Measurements from ENCODE around the gene CSMD2. TPM values are rescaled to one million over a fixed set of nuclear protein-coding genes. Genes with fewer than 3 reads are reported as not detected.
A peak's percentile ranks its signal among the peaks of the same experiment; 100 is the strongest.

The CSMD2 gene
- total RNA-seq (under 1 TPM; under 0.01 to 0.83 (median 0.22) TPM), polyA plus RNA-seq (under 1 TPM; under 0.01 to 0.25 (median under 0.01) TPM)

DNA sequence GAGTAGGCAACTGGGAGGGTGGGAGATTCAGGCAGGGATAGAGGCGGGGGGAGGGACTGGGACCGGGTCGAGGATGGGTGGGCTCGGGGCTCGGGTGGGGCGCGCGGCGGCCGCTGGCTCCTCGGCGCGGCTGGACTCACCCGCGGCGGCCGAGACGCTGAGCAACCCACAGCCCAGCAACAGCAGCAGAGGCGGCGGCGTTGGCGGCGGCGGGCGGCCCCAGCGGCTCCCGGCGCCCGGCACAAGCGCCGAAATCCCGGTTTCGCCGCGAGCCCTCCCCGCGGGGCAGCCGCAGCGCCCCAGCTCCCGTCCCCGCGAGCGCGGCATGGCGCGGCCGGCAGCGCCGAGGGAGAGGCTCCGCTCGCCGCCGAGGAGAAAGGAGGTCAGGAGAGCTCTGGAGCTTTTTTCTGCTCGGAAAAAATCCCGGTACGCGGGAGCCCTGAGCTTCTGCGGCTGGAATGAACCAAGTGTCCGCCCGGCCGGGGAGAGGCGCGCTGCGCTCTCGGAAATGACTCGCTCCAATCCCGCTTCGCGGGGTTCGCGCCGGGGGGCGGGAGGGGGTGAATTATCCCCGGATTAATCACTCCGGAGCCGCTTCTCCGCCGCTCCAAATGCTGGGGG lies at the start of gene CSMD2:
Gene CSMD2 (minus strand): TSS at position 460 of the 621 bp plus-strand sequence. CDS start 133 bp downstream, at position 327.
- Histone ChIP-seq H3K27ac (peak within 1 kb of the TSS in 1 of 4 donors; percentile 10), H3K4me1 (peaks cover 0 to 46% (median 44%) of the 10 kb centered on the region in 4 donors), H3K36me3 (no peaks in the 10 kb centered on the region), H3K4me3 (peak within 1 kb of the TSS; percentile 12 to 50 (median 44)), H3K27me3 (peaks cover 24 to 86% (median 68%) of the 10 kb centered on the region in 3 donors), H3K9me3 (no peaks in the 10 kb centered on the region)
- WGBS, 2 donors = 2 to 3% methylated on average over 78 of the region's 78 CpGs
- no peak for TF ChIP-seq EP300 (IDR thresholded peaks at IDR 0.05)
- TF ChIP-seq POLR2A (IDR thresholded peaks at IDR 0.05) = no peak
- no peak for TF ChIP-seq CTCF (IDR thresholded peaks at IDR 0.05)
- peak in 1 of 4 donors; percentile 15 for TF ChIP-seq POLR2AphosphoS5 (IDR thresholded peaks at IDR 0.05)
- DNase-seq = no peak
- intact Hi-C loops (cut with DNase I) = no loop called here

GRCh38 chr1:34213956-34214355 lies 48.9 kb upstream of the CSMD2 start:
- TF ChIP-seq CTCF (IDR thresholded peaks at IDR 0.05) (no peak), POLR2A (IDR thresholded peaks at IDR 0.05) (no peak), POLR2AphosphoS5 (IDR thresholded peaks at IDR 0.05) (no peak), EP300 (IDR thresholded peaks at IDR 0.05) (no peak)
- Histone ChIP-seq H3K27me3 (peaks cover 0 to 9% (median 0%) of the 10 kb centered on the region in 3 donors), H3K4me3 (no peak overlapping the region), H3K9me3 (no peaks in the 10 kb centered on the region), H3K36me3 (no peaks in the 10 kb centered on the region), H3K4me1 (no peaks in the 10 kb centered on the region), H3K27ac (no peak overlapping the region)
- 45 to 48% methylated on average over 3 of the region's 3 CpGs for WGBS, 2 donors
- intact Hi-C loops (cut with DNase I) = no loop called here
- no peak for DNase-seq

GRCh38 chr1:34212673-34213072 lies 47.6 kb upstream of the CSMD2 start:
- Histone ChIP-seq H3K36me3 (no peaks in the 10 kb centered on the region), H3K4me3 (no peak overlapping the region), H3K9me3 (no peaks in the 10 kb centered on the region), H3K27ac (no peak overlapping the region), H3K27me3 (peaks cover 0 to 9% (median 0%) of the 10 kb centered on the region in 3 donors), H3K4me1 (no peaks in the 10 kb centered on the region)
- no peak for TF ChIP-seq POLR2A (IDR thresholded peaks at IDR 0.05)
- TF ChIP-seq EP300 (IDR thresholded peaks at IDR 0.05) = no peak
- TF ChIP-seq POLR2AphosphoS5 (IDR thresholded peaks at IDR 0.05) = no peak
- no peak for TF ChIP-seq CTCF (IDR thresholded peaks at IDR 0.05)
- intact Hi-C loops (cut with DNase I) = no loop called here
- no peak for DNase-seq
- 82 to 86% methylated on average over 4 of the region's 4 CpGs for WGBS, 2 donors

GRCh38 chr1:34199927-34200326 lies 34.9 kb upstream of the CSMD2 start:
- no peak overlapping the region for H3K4me3 ChIP-seq
- intact Hi-C loops (cut with DNase I) = no loop called here
- no peaks in the 10 kb centered on the region for H3K9me3 ChIP-seq
- no peak overlapping the region for H3K27ac ChIP-seq
- WGBS, 2 donors = 76 to 85% methylated on average over 1 of the region's 1 CpG
- no peak for TF ChIP-seq POLR2A (IDR thresholded peaks at IDR 0.05)
- TF ChIP-seq EP300 (IDR thresholded peaks at IDR 0.05) = no peak
- TF ChIP-seq CTCF (IDR thresholded peaks at IDR 0.05) = no peak
- no peak for TF ChIP-seq POLR2AphosphoS5 (IDR thresholded peaks at IDR 0.05)
- H3K27me3 ChIP-seq = no peaks in the 10 kb centered on the region
- no peak for DNase-seq
- H3K36me3 ChIP-seq = no peaks in the 10 kb centered on the region
- no peaks in the 10 kb centered on the region for H3K4me1 ChIP-seq

Measured in sigmoid colon (tissue), 7 donors.